ENCODE results near the gene PGAM5.

The PGAM5 gene

DNA sequence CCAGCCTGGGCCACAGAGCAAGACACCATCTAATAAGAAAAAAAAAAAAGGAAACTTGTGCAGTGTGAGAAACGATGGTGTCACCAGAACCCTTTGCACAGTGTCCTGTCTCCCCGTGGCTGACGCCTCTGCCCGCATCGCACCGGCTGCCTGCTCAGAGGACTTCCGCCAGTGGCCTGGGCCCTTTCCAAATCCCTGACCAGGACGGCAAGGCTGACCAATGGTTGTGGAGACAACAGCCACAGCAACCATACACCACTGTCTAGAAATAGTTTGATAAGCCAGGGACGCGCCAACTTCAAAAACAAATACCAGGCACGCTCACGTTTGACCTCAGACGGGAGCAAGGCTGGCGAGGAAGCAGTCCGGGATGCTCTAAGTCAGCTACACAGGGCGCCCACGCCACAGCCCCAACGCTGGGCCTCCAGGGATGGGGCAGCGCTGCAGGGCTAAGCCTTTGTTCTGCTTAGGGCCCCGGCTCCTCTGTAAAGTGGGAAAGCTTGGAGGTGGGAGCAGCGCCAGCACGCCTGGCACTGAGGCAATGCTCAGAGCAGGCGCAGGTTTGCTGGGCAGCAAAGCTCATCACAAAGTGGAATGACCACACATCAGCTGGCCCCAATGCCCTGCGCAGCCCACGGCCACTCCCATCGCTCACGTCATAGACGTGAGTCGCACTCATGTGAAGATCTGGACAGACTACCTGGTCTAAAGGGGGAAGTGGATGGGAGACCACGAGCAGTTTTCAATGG lies 12.5 kb downstream of the PGAM5 start:
- peaks cover 52% of the 10 kb centered on the region for H3K36me3 Mint-ChIP-seq (ENCODE audit: low read depth)
- H3K27me3 Mint-ChIP-seq (ENCODE audit: low read depth), result no peaks in the 10 kb centered on the region
- no peaks in the 10 kb centered on the region for H3K4me1 Mint-ChIP-seq (ENCODE audit: low read depth)
- H3K4me3 Mint-ChIP-seq, result no peak overlapping the region
- H3K27ac Mint-ChIP-seq, result no peak overlapping the region
- no peaks in the 10 kb centered on the region for H3K9me3 Mint-ChIP-seq

DNA sequence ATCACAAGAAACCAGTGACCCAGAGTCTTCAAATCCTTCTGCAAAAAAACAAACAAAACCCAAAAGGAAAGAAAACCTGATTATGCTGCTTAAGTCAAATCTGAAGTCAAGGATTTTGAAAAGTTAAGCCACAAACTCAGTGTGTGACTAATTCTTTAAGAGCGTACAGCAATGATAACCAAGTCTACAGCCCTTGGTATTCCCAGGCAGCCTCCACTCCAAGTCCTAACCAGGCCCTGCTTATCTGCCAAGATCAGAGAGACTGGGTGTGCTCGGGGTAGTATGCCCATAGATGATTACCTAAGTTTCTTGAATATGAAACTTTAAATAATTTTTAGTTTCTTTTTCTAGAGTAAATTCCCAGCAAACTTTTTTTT lies 13.1 kb downstream of the PGAM5 start:
- Mint-ChIP-seq H3K9me3 (no peaks in the 10 kb centered on the region), H3K4me3 (no peak overlapping the region), H3K36me3 (ENCODE audit: low read depth) (peaks cover 57% of the 10 kb centered on the region)

DNA sequence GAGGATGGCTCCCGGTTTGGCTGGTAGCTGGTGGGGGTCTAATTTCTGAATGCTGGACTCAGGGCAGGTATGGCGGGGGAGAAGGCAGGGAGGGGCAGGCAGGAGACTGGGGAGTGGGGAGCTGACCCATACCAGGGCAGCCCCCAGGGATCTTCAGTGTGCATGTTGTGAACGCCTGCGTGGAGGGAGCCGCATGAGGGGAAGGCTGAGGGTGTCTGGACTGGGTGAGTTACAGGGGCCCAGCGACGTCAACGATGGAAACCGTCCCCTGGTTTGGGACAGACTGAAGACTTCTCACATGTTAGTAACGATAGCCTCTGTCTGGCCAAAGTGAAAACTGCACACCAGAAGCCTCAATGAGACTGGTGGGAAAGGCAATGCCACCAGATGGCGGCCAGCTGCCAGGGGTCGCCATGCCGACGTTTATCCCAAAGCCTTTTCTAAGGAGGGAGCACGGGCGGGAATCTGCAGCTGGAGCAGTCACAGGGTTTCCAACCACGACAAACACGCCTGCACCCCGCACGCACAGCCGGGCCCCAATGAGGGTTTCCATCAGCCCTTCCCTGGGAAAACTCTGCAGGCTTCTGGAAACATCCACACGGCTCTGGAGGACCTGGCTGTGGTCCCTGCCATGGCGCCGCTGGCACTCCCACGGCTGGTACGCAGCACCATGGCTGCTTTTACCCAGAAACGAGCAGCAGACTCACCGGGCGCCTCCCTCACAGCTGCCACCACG lies 14.0 kb downstream of the PGAM5 start:
- Mint-ChIP-seq H3K9me3 (no peaks in the 10 kb centered on the region), H3K27me3 (ENCODE audit: low read depth) (no peaks in the 10 kb centered on the region), H3K4me1 (ENCODE audit: low read depth) (no peaks in the 10 kb centered on the region), H3K27ac (no peak overlapping the region), H3K36me3 (ENCODE audit: low read depth) (peaks cover 54% of the 10 kb centered on the region), H3K4me3 (no peak overlapping the region)

More for the DNA sequence above, 13.1 kb downstream of the PGAM5 start:
- no peaks in the 10 kb centered on the region for H3K4me1 Mint-ChIP-seq (ENCODE audit: low read depth)
- H3K27me3 Mint-ChIP-seq (ENCODE audit: low read depth), result no peaks in the 10 kb centered on the region
- no peak overlapping the region for H3K27ac Mint-ChIP-seq

DNA sequence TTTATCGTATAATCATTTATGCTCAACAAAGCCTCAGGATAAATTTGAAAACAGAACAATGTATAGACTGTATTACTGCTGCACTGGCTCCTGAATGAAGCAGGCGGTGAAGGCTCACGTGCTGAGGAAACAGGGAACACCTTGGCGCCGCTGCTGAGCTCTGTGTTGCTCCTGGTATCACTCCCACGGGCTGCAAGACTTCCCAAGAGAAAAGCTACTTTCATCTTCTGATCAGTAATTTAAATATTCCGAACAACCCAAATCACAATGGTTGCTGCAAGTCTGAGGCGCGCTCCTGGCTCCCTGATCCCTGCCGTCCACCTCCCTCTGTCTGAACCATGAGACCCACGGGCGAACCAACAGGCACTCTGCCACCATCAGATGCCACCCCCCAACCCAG lies 15.7 kb downstream of the PGAM5 start:
- no peaks in the 10 kb centered on the region for H3K9me3 Mint-ChIP-seq
- H3K4me3 Mint-ChIP-seq, result no peak overlapping the region
- no peaks in the 10 kb centered on the region for H3K27me3 Mint-ChIP-seq (ENCODE audit: low read depth)
- H3K27ac Mint-ChIP-seq, result no peak overlapping the region
- peaks cover 58% of the 10 kb centered on the region for H3K36me3 Mint-ChIP-seq (ENCODE audit: low read depth)
- no peaks in the 10 kb centered on the region for H3K4me1 Mint-ChIP-seq (ENCODE audit: low read depth)

DNA sequence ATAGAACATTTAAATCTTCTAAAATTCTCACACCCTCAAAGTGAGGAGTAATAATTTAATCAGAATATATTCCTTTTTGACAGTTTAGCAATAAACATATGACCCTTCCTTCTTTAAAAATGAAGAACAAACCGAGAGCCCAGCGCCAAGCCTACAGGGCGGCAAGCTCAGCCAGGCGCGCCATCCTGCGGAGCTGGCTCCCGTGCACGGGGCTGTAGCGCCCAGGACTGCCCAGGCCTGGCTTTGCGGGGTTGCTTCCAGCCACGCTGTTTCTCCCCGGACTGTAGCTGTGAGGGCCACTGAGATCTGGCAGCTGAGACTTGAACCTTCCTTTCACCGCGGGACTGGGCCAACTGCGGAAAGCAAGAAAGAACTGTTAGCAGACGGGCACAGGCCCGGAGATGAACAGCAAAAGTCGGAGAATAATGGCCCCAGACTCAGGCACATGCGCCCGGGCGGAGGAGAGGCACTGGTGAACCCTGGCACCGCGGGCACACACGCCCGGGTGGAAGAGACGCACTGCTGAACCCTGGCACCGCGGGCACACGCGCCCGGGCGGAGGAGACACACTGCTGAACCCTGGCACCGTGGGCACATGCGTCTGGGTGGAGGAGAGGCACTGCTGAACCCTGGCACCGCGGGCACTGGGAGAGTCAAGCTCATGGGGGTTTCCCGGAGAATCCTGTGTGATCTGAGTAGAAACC lies 16.6 kb downstream of the PGAM5 start:
- no peaks in the 10 kb centered on the region for H3K9me3 Mint-ChIP-seq
- H3K4me3 Mint-ChIP-seq, result no peak overlapping the region
- no peaks in the 10 kb centered on the region for H3K27me3 Mint-ChIP-seq (ENCODE audit: low read depth)
- peaks cover 64% of the 10 kb centered on the region for H3K36me3 Mint-ChIP-seq (ENCODE audit: low read depth)
- no peak overlapping the region for H3K27ac Mint-ChIP-seq
- H3K4me1 Mint-ChIP-seq (ENCODE audit: low read depth), result no peaks in the 10 kb centered on the region

DNA sequence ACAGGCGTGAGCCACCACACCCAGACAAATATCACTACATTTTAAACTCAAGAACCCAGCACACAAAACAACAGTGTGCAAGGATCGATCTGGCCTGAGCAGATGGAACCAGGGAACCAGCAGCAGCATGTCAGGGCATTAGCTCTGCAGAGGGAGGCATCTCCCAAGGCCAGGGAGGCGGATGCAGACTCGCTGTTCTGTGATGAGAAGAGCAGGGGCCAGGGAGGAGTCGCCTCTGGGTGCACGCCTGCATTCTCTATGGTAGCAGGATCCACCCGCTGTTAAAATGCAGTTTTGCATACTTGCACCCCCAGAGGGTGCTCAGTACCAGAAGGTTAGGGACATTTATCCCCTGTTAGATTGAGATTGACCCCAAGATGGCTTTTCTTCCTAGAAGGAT lies 17.9 kb downstream of the PGAM5 start:
- H3K36me3 Mint-ChIP-seq (ENCODE audit: low read depth), result peaks cover 72% of the 10 kb centered on the region

DNA sequence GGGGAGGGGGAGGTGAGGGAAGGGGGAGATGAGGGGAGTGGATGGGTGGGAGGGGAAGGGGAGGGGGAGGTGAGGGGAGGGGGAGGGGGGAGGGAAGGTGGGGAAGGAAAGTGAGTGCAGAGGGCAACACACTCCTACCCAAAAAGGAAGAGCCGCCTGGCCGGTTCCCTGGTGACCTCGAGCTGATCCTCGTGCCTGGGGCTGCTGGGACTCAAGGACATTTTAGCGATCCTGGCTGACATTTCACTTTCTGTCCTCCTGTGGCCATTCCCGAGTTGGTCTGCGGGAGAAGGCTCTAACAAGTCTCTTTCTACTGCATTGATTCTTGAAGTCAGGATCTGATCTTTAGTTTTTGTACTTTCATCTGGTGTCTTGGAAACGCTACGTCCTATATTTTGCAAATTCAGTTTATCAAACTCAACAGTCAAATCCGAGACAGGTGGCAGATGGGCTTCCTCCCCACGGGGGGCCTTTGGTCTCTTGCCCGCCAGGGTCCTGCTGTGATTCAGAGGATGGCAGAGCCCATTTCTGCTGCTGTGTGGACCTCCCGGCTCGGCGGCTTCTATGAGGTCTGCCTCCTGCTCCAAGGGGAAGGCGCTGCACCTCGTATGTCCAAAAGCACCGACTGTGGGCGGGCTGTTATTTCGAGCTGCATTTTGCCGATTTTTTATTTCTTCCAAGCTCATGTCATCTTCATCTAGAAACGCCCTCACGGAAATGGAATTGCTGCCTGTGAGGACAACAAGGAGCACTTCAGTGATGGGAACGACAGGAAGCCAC lies 19.1 kb downstream of the PGAM5 start:
- H3K9me3 Mint-ChIP-seq, result no peaks in the 10 kb centered on the region
- no peak overlapping the region for H3K4me3 Mint-ChIP-seq
- H3K27ac Mint-ChIP-seq, result no peak overlapping the region
- no peaks in the 10 kb centered on the region for H3K4me1 Mint-ChIP-seq (ENCODE audit: low read depth)
- no peaks in the 10 kb centered on the region for H3K27me3 Mint-ChIP-seq (ENCODE audit: low read depth)
- peaks cover 73% of the 10 kb centered on the region for H3K36me3 Mint-ChIP-seq (ENCODE audit: low read depth)

More for the DNA sequence above, 17.9 kb downstream of the PGAM5 start:
- Mint-ChIP-seq H3K27me3 (ENCODE audit: low read depth) (no peaks in the 10 kb centered on the region), H3K4me3 (no peak overlapping the region), H3K4me1 (ENCODE audit: low read depth) (no peaks in the 10 kb centered on the region), H3K9me3 (no peaks in the 10 kb centered on the region), H3K27ac (no peak overlapping the region)

DNA sequence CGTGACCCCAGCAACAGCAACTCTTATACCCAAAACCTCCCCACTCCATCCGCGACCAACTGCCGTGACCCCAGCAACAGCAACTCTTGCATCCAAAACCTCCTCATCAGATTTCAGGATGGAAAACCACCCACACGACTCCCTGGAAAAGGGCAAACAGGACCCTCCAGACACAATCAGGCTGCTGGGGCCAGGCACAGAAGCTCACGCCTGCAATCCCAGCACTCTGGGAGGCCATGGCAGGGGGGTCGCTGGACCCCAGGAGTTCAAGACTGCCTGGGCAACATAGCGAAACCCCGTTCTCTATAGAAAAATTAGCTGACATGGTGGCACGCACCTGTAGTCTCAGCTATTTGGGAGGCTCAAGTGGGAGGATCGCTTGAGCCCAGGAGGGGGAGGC lies 19.7 kb downstream of the PGAM5 start:
- H3K4me3 Mint-ChIP-seq, result no peak overlapping the region
- peaks cover 75% of the 10 kb centered on the region for H3K36me3 Mint-ChIP-seq (ENCODE audit: low read depth)
- no peaks in the 10 kb centered on the region for H3K4me1 Mint-ChIP-seq (ENCODE audit: low read depth)
- H3K27me3 Mint-ChIP-seq (ENCODE audit: low read depth), result no peaks in the 10 kb centered on the region
- H3K9me3 Mint-ChIP-seq, result no peaks in the 10 kb centered on the region
- no peak overlapping the region for H3K27ac Mint-ChIP-seq

DNA sequence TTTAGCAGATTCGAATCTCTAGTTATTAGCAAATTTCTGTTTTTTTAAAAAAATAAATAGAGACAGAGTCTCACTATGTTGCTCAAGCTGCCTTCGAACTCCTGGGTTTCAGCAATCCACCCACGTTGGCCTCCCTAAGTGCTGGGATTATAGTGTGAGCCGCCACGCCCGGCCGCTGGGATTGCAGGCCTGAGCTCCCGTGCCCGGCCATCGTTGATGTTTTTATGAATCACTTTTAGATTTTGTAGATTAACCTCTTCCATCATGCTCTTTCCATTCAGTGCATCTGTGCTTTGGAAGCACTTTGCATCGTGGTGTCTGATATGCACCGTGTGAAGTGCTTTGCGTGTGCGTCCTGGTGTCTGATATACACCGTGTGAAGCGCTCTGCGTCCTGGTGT lies 20.9 kb downstream of the PGAM5 start:
- Mint-ChIP-seq H3K4me1 (ENCODE audit: low read depth) (no peaks in the 10 kb centered on the region), H3K36me3 (ENCODE audit: low read depth) (peaks cover 70% of the 10 kb centered on the region), H3K4me3 (no peak overlapping the region), H3K27me3 (ENCODE audit: low read depth) (no peaks in the 10 kb centered on the region), H3K9me3 (no peaks in the 10 kb centered on the region), H3K27ac (no peak overlapping the region)

DNA sequence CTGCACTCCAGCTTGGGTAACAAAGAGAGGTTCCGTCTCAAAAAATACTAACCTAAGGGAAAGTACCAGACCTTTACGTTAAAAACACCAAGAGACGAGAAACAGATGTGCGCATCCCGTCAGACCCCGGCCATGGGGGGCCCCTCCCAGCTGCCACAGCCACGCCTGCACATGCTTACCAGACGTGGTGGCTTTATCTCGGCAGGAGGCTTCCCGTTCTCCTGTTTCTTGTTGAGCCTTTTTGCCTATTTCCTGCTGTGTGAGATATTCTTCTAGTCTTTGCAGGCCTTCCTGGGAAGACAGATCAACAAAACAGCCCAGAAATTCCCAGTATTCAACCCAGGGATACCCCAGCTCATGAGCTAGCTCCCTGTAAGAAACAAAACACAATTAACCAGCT lies 23.6 kb downstream of the PGAM5 start:
- H3K27ac Mint-ChIP-seq, result no peak overlapping the region
- peaks cover 66% of the 10 kb centered on the region for H3K36me3 Mint-ChIP-seq (ENCODE audit: low read depth)
- H3K4me1 Mint-ChIP-seq (ENCODE audit: low read depth), result no peaks in the 10 kb centered on the region
- no peaks in the 10 kb centered on the region for H3K9me3 Mint-ChIP-seq
- no peak overlapping the region for H3K4me3 Mint-ChIP-seq
- H3K27me3 Mint-ChIP-seq (ENCODE audit: low read depth), result no peaks in the 10 kb centered on the region

DNA sequence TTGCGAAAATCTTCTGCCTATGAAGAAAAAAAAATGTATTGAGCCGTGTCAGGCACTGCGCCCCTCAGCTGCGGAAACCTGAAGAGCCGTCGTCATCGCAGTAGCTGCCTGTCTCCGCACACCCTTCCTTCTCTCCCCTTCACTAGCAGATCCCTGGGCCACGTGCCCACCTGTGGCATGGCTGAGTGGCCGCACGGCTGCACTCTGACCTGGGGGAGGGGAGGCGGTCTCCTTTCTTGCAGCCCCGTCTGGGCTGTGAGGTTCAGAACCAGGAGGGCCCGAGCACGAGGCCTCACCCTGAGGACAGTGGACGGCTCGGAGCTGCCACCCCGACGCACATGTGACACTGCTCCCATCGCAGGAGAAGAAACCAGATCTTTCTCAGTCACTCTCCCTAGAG lies 24.9 kb downstream of the PGAM5 start:
- H3K36me3 Mint-ChIP-seq (ENCODE audit: low read depth), result peaks cover 66% of the 10 kb centered on the region
- no peaks in the 10 kb centered on the region for H3K9me3 Mint-ChIP-seq
- no peak overlapping the region for H3K27ac Mint-ChIP-seq

DNA sequence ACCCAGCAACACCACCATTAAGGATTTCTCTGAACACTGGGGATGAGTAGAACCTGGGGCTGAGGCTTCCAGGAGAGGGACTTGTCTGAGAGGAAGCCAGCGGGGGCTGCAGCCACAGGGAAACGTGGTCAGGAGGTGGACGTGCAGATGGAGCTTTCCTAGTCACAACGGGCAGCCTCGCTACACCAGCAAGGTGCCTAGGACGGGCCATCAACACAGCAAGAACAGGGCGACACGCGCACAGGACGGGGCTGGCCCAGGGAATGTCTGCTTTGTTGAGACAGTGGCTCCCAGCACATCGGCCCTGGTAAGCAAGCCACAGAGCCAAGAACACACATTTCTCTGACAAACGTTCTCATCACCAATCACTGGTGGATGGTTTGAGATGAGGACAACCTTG lies 25.7 kb downstream of the PGAM5 start:
- no peak overlapping the region for H3K4me3 Mint-ChIP-seq
- H3K36me3 Mint-ChIP-seq (ENCODE audit: low read depth), result peaks cover 64% of the 10 kb centered on the region
- no peaks in the 10 kb centered on the region for H3K27me3 Mint-ChIP-seq (ENCODE audit: low read depth)
- no peaks in the 10 kb centered on the region for H3K9me3 Mint-ChIP-seq
- H3K27ac Mint-ChIP-seq, result no peak overlapping the region
- no peaks in the 10 kb centered on the region for H3K4me1 Mint-ChIP-seq (ENCODE audit: low read depth)

More for the DNA sequence above, 24.9 kb downstream of the PGAM5 start:
- Mint-ChIP-seq H3K4me3 (no peak overlapping the region), H3K4me1 (ENCODE audit: low read depth) (no peaks in the 10 kb centered on the region), H3K27me3 (ENCODE audit: low read depth) (no peaks in the 10 kb centered on the region)

DNA sequence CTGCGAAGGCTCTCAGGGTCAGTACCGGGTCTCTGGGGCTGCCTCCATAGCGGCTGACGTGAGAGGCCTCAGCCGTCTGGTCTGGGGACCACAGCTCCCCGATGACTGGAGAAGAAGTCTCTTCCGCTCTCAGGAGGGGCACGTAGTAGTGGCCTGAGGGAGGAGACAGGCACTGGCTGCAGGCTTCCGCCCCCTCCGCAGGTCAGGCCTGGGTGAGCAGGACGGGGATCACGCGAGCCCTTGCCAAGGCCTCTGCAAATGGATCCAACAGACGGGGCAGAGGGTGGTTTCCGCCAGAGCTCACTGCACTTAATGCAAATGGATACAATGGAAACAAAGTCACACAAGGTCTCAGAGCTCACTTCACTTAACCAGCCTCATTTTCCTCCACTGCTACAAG lies 26.3 kb downstream of the PGAM5 start:
- Mint-ChIP-seq H3K4me1 (ENCODE audit: low read depth) (peaks cover 1% of the 10 kb centered on the region), H3K9me3 (no peaks in the 10 kb centered on the region), H3K27me3 (ENCODE audit: low read depth) (no peaks in the 10 kb centered on the region), H3K36me3 (ENCODE audit: low read depth) (peaks cover 65% of the 10 kb centered on the region), H3K4me3 (no peak overlapping the region), H3K27ac (no peak overlapping the region)

DNA sequence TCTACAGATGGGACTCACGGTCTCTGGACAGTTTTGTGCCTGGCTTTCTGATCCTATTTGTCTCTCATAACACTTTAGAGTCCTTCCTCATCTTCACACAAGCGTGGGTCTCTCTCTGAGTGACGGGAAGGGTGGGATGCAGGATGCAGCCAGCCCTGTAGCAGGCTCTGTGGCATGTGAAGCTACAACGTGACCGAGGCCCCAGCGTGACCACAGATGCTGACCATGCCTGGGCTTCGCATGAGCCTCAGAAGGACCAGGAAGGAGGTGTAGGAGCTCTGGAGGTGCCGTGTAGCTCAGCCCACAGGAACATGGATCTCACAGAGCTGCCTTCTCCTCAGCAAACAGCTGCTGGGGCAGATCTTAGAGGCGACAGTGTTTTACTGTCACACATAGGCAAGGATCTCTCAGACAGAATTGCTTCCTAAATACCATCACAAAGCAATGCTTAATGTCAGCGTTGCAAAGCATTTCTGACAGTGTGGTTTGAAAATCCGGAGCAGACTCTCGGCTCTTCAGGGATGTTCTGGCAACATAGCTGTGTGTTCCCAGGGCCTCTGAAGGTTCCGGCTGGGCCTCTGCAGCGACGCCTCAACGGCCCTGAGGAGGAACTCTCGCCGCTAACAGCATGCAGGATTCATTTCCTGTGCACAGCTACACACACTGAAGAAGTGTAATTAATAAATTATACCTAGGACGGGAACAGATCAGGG lies 29.1 kb downstream of the PGAM5 start:
- Mint-ChIP-seq H3K27ac (no peak overlapping the region), H3K4me3 (no peak overlapping the region), H3K36me3 (ENCODE audit: low read depth) (peaks cover 64% of the 10 kb centered on the region)

More for the DNA sequence above, 29.1 kb downstream of the PGAM5 start:
- H3K4me1 Mint-ChIP-seq (ENCODE audit: low read depth), result peaks cover 9% of the 10 kb centered on the region
- peaks cover 5% of the 10 kb centered on the region for H3K9me3 Mint-ChIP-seq
- H3K27me3 Mint-ChIP-seq (ENCODE audit: low read depth), result no peaks in the 10 kb centered on the region

All from T-helper 1 cell treated with Interleukin-12 subunit alpha and Interleukin-12 subunit beta and Interleukin-4 antibody, amounts not matched to agents 30 μg/mL and 1 μg/mL, for 36 hours (primary cell).